SKM-1 treated with dmso at 0.1 percent for 144 hours (cell line): ENCODE measurements around the gene XXYLT1.

Experiments used
- DNase-seq: peaks from one replicate; lab custom pipeline; 2025; ENCODE audit not compliant: unreplicated experiment; lab: John Stamatoyannopoulos, UW

The XXYLT1 gene

DNA sequence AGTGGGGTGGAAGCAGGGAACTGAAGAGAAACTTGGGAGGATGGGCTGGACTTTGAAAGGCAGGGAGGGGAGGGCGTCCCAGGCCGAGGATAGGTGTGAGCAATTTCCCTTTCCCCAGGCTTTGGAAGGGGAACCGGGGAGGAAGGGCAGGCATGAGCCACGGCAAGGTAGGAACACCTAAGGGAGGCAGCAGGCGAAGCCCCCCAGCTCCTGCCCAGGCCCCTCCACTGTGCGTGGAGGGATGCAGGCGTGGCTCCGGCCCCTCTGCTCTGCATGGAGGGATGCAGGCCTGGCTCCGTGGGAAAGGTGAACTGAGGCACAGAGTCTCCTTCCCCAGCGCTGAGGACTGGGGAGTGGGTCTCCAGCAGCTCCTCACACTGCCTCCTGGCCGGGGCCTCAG, 236.4 kb downstream of the XXYLT1 start:
- no peak for DNase-seq

DNA sequence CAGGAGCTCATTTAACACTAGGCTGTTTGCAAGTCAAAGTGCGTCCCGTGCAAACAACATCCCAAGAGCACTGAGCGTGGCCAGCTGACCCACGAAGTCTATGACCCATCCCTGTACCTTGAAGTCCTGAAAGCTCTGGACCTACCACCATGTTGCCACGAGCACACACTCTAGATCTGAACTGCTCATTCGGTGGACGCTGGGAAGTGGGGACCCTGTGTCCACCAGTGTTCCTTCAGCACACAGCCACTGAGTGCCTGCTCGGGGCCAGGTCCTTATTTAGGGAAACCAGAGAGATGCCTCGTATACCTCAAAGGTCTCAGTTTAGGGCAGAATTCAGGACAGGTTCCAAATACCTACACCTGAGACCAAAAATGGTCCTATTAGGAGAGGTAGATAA, 236.9 kb downstream of the XXYLT1 start:
- no peak for DNase-seq

DNA sequence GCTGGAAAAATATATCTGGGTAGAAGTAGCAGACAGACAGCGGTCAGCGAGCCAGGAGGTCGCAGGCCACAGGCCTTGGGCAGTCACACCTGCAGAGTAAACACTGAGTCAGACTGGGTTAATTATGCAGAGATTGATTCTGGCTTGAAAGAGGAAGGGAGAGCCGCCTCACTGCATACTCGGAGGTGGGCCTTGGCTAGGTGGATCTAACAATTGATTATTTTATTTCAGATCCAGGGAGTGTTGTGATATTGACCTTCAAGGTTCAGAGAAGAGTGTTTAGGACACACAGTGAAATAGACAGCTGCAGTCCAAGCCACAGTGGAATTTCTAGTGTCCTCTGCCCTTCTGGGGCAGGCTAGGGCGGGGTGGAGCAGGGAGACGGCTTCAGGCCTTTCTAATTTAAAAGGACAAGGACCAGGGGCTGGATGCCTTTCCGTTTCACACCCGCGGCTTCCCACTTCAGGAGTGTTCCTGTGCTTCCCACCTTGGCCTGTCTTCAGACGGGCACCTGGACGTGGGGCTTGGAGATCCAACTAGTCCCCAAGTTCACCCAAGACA, 237.3 kb downstream of the XXYLT1 start:
- DNase-seq = no peak

DNA sequence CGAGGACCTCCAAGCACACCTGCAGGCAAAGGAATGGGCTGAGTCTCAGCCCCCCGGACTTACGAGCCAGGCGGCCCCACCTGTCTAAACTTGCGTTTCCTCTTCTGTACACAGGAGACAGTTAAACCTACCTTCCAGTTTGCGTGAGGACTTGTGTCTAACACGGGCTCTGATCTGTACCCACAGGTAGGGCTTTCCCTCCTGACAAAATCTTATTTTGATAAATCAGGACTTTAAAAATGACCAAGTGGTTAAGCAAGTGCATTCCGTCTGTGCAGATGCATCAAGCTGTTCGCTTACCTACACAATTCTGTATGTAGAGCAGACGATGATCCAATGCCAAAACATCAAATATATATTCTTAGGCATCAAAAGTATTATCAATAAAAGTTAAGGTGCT, 238.0 kb downstream of the XXYLT1 start:
- no peak for DNase-seq

DNA sequence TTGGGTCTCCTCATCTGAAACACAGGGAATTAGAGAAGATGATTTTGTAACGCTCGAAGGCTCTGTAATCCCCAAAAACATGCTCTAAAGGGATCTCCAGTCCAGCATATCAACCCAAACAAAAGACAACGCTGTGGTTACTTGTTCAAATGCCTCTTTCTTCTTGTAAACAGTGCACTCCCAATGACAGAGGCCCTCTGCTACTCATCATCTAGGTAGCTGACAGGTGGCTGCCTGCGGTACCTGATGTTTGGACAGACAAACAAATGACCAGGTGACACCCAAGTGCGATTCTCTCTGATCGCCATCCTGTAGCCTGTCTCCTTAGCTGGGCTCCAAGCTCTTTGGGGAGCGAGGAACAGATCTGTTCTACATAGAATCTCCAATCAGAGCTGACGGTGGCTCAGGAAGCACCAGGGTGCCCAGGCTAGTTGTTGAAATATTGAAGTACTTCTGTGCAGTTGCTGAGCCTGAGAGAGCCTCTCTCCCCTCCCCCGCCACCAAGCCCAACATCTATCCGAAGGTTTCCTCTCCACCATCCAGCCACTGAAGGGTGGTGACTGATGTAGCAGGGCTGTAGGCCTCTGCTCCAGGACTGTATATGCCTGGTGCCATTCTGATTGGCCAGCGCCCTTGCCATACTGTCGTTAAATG, 238.7 kb downstream of the XXYLT1 start:
- DNase-seq = no peak

DNA sequence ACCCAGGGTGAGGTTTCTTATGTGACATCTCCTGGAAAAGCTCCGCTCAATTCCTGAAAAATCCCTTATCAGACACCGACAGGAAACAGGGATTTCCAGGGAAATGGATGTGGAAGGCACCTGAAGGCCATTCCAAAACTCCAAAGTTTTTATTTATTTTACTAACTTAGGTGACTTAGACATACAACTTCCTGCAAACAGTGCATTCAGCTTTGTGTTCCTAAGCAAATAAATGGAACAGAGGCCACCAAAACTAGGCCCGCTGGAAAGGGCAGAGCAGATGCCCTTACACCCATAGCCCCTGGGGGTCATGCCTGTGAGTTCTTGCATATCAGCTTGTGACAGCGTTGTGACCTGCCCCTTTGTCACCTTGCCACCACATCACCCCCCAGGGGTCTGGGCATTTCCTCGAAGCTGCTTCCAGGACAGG, 239.4 kb downstream of the XXYLT1 start:
- DNase-seq = no peak

DNA sequence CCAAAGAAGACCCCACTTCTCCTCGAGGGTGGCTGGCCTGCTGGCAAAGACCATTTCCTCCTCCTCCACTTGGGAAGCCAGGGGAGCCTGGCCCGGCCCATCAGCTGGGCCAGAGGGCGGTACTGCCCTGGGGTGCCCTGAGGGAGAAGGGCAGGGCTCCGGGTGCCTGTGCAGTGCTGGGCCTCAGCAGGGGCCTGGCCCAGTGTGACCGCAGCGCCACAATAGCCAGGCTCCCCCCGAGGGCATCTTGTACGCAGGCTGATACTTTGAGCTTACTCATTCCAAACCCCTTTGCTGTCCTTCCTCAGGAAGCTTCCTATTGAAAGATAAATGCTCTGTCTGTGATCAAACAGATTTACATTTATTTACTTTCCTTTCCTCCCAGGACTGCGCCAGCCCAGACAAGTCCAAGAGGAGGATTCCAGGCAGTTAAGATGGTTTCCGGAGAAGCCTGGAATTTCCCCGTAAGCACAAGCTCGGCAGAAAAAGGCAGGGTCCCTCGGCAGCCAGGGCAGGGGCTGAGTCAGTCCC, 240.1 kb downstream of the XXYLT1 start:
- no peak for DNase-seq

DNA sequence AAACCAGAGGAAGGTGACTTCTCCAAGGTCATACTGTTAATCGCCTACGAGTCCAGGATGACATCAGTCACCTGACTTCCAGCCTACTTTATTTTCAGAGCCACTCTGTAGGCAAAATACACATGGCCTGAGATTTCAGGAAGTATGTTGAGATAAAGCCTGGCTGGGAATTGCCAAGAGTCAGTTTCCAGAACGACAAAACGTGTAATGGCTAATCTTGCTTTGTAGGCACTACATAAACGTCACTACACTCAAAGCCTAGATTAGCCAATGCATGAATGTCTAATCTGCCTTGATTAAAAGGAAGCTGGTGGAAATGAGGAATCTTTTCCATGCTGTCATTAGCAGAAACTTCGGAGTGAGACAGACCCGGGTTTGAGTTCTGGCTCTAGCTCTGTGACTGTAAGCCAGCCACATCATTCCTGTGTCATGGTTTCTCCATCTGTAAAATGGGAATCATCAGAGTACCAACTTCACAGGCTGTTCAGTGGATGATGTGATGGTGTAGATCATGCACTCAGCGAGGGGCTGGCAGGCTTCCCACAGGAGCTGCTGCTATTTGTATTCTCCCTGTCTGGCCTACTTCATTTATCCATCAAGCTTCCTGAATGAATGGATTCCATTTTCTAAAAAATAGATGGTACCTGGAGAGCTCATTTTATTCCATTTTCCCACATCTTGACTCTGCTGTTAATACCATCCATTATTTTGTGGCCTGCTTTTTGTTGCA, 241.9 kb downstream of the XXYLT1 start:
- DNase-seq = no peak

DNA sequence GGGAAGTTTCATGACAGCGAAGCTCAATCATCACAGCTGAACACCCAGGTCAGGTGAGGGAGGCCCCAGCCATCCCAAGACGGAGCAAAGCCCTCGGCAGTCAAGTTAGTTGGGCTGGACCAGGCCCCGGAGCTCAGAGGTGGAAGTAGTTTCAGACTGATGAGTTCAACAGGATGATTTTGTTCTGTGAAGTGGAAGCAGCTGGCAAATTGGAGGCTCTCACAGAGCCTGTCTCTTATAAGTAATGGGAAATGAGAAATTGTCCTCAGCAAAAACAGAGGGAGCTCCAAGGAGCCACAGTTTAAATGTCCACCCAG, 245.1 kb downstream of the XXYLT1 start:
- no peak for DNase-seq

DNA sequence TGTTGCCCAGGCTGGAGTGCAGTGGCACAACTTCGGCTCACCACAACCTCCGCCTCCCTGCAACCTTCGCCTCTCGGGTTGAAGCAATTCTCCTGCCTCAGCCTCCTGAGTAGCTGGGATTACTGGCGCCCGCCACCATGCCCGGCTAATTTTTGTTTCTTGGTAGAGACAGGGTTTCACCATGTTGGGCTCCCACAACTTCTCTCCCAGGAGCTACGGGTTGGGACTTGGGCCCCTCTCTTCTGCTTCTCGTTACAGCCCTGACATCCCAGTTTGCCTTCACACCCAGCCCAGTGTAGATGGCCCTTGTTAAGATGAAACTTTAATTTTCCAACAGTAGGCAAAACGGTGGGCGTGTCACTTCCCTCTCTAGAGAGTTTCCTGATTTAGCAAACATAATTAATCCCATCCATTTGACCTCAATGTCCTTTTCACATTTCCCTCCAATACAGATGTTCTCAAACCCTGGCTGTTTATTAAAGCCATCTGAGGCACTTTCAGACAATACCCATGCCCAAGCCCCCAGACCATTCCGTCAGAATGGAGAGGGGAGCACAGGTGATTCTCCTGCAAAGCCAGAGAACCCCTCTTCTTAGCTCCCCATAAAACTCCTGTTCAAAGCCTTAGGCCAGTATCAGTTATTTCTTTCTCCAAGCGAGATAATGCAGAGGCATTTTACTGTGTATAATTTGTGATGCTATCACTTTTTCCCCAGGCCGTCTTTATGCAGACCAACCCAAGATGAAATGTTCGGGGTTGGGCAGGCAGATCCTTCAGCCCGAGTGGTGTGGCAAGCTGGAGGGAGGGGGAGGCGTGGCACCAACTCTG, 245.7 kb downstream of the XXYLT1 start:
- no peak for DNase-seq

DNA sequence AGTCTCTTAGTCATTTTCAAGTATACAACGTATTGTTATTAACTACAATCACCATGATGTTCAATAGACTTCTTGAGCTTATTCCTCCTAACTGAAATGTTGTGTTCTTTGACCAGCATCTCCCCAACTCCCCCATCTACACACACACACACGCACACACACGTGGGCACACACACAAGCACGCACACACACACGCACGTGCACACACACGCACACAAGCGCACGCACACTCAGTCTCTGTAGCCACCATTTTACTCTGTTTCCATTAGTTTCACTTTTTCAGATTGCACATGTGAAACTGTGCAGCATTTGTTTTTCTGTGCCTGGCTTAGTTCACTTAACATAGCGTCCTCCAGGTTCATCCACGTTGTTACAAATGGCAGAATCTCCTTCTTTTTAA, 247.0 kb downstream of the XXYLT1 start:
- no peak for DNase-seq

DNA sequence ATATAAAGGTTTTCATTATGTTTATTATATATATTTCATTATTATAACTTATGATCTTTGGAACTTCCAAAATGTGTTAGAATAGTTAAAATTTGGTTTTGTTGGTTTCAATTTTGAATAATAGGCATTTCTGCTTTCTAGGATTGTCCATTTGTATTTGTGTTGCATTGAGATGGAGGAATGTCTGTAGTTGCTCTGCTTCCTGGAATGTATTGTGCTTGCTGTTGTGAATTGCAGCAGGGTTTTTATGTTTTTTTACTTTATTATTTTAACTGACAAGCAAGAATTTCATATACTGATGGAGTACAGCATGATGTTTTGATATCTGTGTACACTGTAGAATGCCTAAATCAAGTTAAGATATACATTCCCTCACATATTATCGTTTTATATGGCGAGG, 247.4 kb downstream of the XXYLT1 start:
- no peak for DNase-seq

DNA sequence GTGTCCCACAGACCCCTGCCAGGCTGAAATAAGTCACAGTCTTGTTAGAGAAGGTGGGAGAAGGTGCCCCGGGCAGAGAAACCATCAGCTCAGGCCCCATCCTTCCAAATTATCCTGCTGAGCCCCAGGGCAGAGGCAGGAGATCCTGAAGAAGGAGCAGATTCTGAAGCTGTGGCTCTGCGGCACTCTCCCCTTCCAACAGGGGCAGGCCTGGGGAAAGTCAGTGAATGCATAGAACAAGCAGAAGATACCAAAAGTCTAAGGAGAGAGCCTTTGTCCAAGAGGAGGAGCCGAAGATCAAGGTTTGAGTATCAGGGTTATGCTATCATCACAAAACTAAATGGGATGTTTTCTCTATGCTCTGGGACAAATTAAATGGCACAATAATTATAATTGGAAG, 249.3 kb downstream of the XXYLT1 start:
- no peak for DNase-seq

DNA sequence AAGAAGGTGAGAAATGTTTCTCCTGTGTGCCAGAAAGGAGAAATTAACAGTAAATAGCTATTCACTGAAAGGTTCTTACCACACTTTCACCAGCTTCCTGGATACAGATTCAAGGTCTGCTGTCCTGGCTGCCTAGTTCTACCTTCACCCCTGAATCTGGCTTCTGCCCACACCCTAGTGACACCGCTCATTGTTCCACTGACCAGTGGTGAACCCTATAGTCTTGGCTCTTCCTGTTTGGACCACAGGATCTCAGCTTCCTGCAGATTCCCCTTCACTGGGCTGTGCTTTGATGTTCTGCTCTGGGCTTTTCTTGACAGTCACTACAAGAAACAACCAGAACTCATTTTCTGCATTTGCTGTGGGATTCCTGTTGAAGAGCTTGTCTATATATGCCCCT, 250.0 kb downstream of the XXYLT1 start:
- DNase-seq = no peak

DNA sequence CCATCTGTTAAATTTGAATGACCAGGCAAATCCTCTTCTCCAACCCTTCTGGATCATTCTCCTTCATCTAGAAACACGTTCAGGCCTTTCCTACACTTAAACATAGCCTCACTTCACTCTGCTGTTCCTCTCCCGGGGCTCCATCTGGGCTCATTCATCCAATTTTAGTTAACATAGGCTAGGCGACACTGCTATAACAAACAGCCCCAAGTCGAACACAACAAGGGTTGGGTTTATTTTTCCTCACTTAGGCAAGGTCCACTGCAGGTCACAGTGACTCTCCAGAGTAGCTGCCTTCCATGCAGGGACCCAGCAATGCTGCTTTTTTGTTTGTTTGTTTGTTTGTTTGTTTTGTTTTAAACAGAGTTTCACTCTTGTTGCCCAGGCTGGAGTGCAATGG, 250.8 kb downstream of the XXYLT1 start:
- DNase-seq = no peak

DNA sequence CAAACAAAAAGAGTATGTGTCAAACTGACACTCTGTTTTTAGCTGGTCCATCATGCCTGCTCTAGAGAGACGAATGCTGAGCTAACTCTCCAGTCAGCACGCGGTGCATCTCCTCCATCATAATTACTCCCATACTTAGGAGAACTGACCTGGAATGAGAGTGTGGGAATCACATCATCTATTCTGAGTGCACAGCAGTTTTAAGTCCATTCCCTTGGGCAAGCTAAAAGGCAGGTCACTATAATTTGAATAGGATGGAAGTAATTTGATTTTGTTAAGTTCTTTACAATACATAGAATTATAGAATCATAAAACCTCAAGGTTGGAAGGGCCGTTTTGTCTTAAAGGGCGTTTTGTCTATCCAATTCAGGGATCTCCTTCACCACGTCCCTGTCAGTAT, 251.6 kb downstream of the XXYLT1 start:
- no peak for DNase-seq
